Right lobe of liver (tissue), 6 donors: Measurements from ENCODE around the gene ISY1. TPM values are rescaled to one million over a fixed set of nuclear protein-coding genes. Genes with fewer than 3 reads are reported as not detected.
"Not testable (repeated sequence)": the region's sequence is repeated elsewhere in the genome, so short reads cannot be mapped to it uniquely, and the experiment has no call there.

Experiments
- ATAC-seq, 4 donors: fragments of 200-7000 bp; cut with Tn5 transposase; one replicate each; pipeline ENCODE4 v1.9.1; 2020; ENCODE audit warnings: mild to moderate bottlenecking in 4 of 4, moderate library complexity in 4 of 4
- DNase-seq, 3 donors: peaks; one replicate each; pipeline ENCODE4 v3.0.0-alpha.2; 2020
- H3K27ac ChIP-seq, 3 donors: fragments of 200-600 bp; one replicate each; pipeline ENCODE4 v1.8.0; 2022
- H3K27me3 ChIP-seq, 2 donors: fragments of 200-600 bp; one replicate each; pipeline ENCODE4 v1.8.0; 2022
- H3K36me3 ChIP-seq, 4 donors: fragments of 200-600 bp; sonication (generic) in 1 of 4; one replicate each; pipeline versions ENCODE4 v1.5.1 to v1.8.0; 2017 to 2022; ENCODE audit warnings: control low read depth in 1 of 4
- H3K4me1 ChIP-seq, 4 donors: fragments of 200-600 bp; sonication (generic) in 1 of 4; one replicate each; pipeline versions ENCODE4 v1.5.1 to v1.8.0; 2017 to 2022; ENCODE audit warnings: control low read depth in 1 of 4
- H3K4me3 ChIP-seq, 3 donors: fragments of 200-600 bp; one replicate each; pipeline ENCODE4 v1.8.0; 2022
- H3K9me3 ChIP-seq, 4 donors: fragments of 200-600 bp; sonication (generic) in 1 of 4; one replicate each; pipeline versions ENCODE4 v1.5.1 to v1.8.0; 2017 to 2022; ENCODE audit warnings: control low read depth in 1 of 4
- POLR2A ChIP-seq: fragments of 450-650 bp; IDR thresholded peaks from one replicate; pipeline ENCODE4 v1.6.1; 2017; ENCODE audit warnings: antibody characterized with exemption, mild to moderate bottlenecking
- WGBS: methylation state at CpG from one replicate; pipeline ENCODE4 v1.1.6; 2018; ENCODE audit warnings: low coverage, low lambda C conversion rate; ENCODE audit not compliant: insufficient coverage; ENCODE audit errors: missing lambda C conversion rate; 5-methylcytosine and 5-hydroxymethylcytosine counted together
- intact Hi-C, 2 donors: fragments of 100-400 bp; cut with DNase I; formaldehyde crosslinking; loops; one replicate each; pipeline versions ENCODE4 v1.11.2 to v1.14.1; 2022
- total RNA-seq, 6 experiments: library from RNA; depleted of rRNA in 2 of 6; stranded (reverse); fragments of >200 nt in 2 of 6; fragmentation: NEBNext Ultra II Directional in 3 of 6; extraction: Animal tissue kit (Norgen Biotek cat#: 25700) in 3 of 6; gene quantifications; one replicate each; pipeline versions ENCODE4 v1.1.0 to v1.2.4, GENCODE V29; 2016 to 2023
- TF ChIP-seq, protein P1 (sequence below), 4 donors: fragments of 200-600 bp in 3 of 4; fragments of 450-650 bp in 1 of 4; IDR thresholded peaks; one replicate each; pipeline versions ENCODE4 v1.5.1 to v1.8.0; 2016 to 2022; ENCODE audit warnings: antibody characterized with exemption in 4 of 4, mild to moderate bottlenecking in 2 of 4
- donor health status: DM: no; HTN: yes; CAD: no.
- donor health status: DM: no; HTN: no; CAD: no.
- donor health status: DM: no; HTN: no; CAD: no.
- donor health status: DM: no; HTN: yes; CAD: no.
- donor health status: DM: no; HTN: yes; CAD: no.

The ISY1 gene
- total RNA-seq, 6 experiments from 2014 or later: 2.8 to 10.8 (median 8.9) TPM

DNA sequence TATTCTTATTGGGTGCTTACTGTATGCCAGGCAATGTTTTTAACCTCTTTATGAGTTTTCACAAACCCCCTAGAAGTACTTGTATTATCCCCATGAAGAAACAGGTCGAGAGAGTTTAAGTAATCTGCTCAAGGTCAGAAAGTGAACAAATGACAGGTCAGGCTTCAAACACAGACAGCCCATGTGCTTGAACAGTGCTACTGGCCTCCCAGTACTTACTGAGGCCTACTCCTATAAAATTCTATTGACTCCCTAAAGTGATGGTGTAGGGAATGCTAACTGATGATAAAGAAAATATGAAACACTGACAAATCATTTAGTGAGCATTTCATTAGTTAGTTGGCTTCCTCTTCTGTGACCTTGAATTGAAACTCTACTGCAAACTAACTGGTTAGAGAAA is 27.0 kb upstream of the ISY1 start:
- ATAC-seq (no peak), DNase-seq (no peak)
- H3K4me3 ChIP-seq: no peak overlapping the region
- no peak overlapping the region for H3K27ac ChIP-seq
- intact Hi-C loops: no loop called here
- H3K4me1 ChIP-seq: peaks cover 0 to 25% (median 0%) of the 10 kb centered on the region in 4 donors
- H3K27me3 ChIP-seq: no peaks in the 10 kb centered on the region
- H3K36me3 ChIP-seq: no peaks in the 10 kb centered on the region
- H3K9me3 ChIP-seq: no peaks in the 10 kb centered on the region
- no peak for TF ChIP-seq POLR2A
- TF ChIP-seq, protein P1, sequence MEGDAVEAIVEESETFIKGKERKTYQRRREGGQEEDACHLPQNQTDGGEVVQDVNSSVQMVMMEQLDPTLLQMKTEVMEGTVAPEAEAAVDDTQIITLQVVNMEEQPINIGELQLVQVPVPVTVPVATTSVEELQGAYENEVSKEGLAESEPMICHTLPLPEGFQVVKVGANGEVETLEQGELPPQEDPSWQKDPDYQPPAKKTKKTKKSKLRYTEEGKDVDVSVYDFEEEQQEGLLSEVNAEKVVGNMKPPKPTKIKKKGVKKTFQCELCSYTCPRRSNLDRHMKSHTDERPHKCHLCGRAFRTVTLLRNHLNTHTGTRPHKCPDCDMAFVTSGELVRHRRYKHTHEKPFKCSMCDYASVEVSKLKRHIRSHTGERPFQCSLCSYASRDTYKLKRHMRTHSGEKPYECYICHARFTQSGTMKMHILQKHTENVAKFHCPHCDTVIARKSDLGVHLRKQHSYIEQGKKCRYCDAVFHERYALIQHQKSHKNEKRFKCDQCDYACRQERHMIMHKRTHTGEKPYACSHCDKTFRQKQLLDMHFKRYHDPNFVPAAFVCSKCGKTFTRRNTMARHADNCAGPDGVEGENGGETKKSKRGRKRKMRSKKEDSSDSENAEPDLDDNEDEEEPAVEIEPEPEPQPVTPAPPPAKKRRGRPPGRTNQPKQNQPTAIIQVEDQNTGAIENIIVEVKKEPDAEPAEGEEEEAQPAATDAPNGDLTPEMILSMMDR (IDR thresholded peaks at IDR 0.05): no peak
- WGBS: 31% methylated on average over 1 of the region's 1 CpG

- no peak overlapping the region for H3K4me3 ChIP-seq
- no peak for DNase-seq
- WGBS: 86% methylated on average over 3 of the region's 3 CpGs
- H3K36me3 ChIP-seq: no peaks in the 10 kb centered on the region
- H3K9me3 ChIP-seq: no peaks in the 10 kb centered on the region
- TF ChIP-seq, protein P1 (IDR thresholded peaks at IDR 0.05): no peak
- no peak for TF ChIP-seq POLR2A
- H3K4me1 ChIP-seq: peaks cover 0 to 37% (median under 1%) of the 10 kb centered on the region in 4 donors
- H3K27ac ChIP-seq: peak overlapping the region in 1 of 3 donors; percentile 6
- intact Hi-C loops: no loop called here
- no peaks in the 10 kb centered on the region for H3K27me3 ChIP-seq
- ATAC-seq: no peak
These were observed 24.9 kb upstream of the ISY1 start for GRCh38 chr3:129185783-129186182.

- intact Hi-C loops: not testable (repeated sequence)
These were observed 24.1 kb upstream of the ISY1 start for GRCh38 chr3:129184784-129185542.

GRCh38 chr3:129184396-129184657 is 23.5 kb upstream of the ISY1 start:
- peaks cover 0 to 52% (median 4%) of the 10 kb centered on the region in 4 donors for H3K4me1 ChIP-seq
- WGBS: 0% methylated on average over 5 of the region's 5 CpGs
- DNase-seq: no peak
- no peaks in the 10 kb centered on the region for H3K9me3 ChIP-seq
- peak overlapping the region; percentile 99 to 100 (median 100) for H3K27ac ChIP-seq
- H3K4me3 ChIP-seq: peak overlapping the region; percentile 95 to 99 (median 98)
- intact Hi-C loops: no loop called here
- ATAC-seq: peak; percentile 7 to 44 (median 28)
- H3K36me3 ChIP-seq: no peaks in the 10 kb centered on the region
- no peaks in the 10 kb centered on the region for H3K27me3 ChIP-seq
- TF ChIP-seq, protein P1 (IDR thresholded peaks at IDR 0.05): no peak
- TF ChIP-seq POLR2A: no peak

More at GRCh38 chr3:129184784-129185542, 24.1 kb upstream of the ISY1 start:
- Histone ChIP-seq H3K4me1 (peaks cover 0 to 45% (median 4%) of the 10 kb centered on the region in 4 donors), H3K27ac (peak overlapping the region; percentile 99 to 100 (median 100)), H3K4me3 (peak overlapping the region; percentile 95 to 99 (median 98))
- not testable (repeated sequence) for DNase-seq, H3K27me3 ChIP-seq, H3K9me3 ChIP-seq, ATAC-seq, H3K36me3 ChIP-seq
- WGBS: 61% methylated on average over 16 of the region's 20 CpGs

DNA sequence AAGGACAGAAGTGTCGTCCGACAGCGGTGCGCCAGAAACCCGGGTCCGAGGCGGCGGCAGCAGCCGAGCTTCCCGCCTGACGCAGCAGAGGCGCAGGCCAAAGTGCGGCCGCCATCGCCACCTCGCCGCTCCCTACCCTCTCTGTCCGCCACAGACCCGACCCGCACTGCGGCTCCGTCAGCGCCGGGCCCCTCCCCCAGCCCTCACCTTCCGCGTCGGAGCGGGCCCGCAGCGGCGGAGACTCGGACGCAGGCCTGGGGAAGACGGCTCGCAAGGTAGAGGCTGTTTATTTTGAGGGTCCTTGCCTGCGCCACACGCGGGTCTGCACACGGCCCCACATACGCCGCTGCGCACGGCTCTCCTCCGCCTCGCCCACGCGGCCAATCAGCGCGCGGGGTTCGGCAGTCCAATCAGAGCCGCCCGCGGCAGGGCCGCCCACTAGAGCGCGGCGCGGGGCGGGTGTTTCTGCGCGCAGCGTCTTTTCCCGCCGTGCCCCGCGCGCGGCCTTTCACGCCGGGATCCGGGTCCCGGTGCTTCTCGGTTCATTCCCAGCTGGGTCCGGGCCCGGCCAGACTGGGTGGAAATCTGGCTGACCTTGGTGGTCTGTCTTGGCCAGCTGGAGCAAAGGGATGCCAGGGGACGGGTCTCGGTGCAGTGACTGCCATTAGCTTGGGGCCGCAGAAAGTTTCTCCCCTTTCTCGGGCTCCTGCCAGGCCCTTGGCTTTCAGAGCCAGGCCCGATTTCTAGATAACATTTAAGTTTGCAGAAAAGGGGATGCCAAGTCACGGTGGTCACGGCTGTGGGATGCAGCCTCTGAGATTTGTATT is 22.9 kb upstream of the ISY1 start, which contains the start of gene CNBP:
Gene CNBP, minus strand, starts transcription at position 328 of the 827 bp plus-strand sequence. CDS start 12,139 bp downstream, outside the sequence.
- H3K4me3 ChIP-seq: peak within 1 kb of the TSS; percentile 95 to 99 (median 98)
- H3K36me3 ChIP-seq: peaks cover 0 to 5% (median 3%) of the 10 kb centered on the region in 4 donors
- ATAC-seq (peak; percentile 92 to 99 (median 96)), DNase-seq (peak; percentile 95 to 96 (median 95))
- 0% methylated on average over 8 of the region's 83 CpGs for WGBS
- H3K27me3 ChIP-seq: no peaks in the 10 kb centered on the region
- intact Hi-C loops: no loop called here
- H3K4me1 ChIP-seq: peaks cover 0 to 57% (median 7%) of the 10 kb centered on the region in 4 donors
- H3K9me3 ChIP-seq: no peaks in the 10 kb centered on the region
- peak within 1 kb of the TSS; percentile 99 to 100 (median 100) for H3K27ac ChIP-seq
- TF ChIP-seq POLR2A: peak; percentile 99
- TF ChIP-seq, protein P1 (IDR thresholded peaks at IDR 0.05): no peak
